K562 (cell line): ENCODE data around the gene TAS2R42.

Experiments used
- EZH2 ChIP-seq: IDR thresholded peaks from 2 replicates; pipeline ENCODE4 v1.6.1; 2012; ENCODE audit warnings: low read depth, mild to moderate bottlenecking, inconsistent platforms, low read length, borderline replicate concordance
- MAFK ChIP-seq: IDR thresholded peaks from 2 replicates; pipeline ENCODE4 v1.6.1; 2011; ENCODE audit warnings: low read length, improper control_type of control experiment
- RAD21 ChIP-seq, 2 experiments: fragments of 250-450 bp in 1 of 2; fragments of 450-650 bp in 1 of 2; sonication (Bioruptor Pico) in 1 of 2; formaldehyde crosslinking in 1 of 2; IDR thresholded peaks in 1 of 2; conservative IDR thresholded peaks in 1 of 2; 2 replicates each; pipeline versions ENCODE4 v1.4.0 to v1.8.0; 2020 to 2022; ENCODE audit warnings: mild to moderate bottlenecking in 2 of 2, moderate library complexity in 1 of 2
- ZNF436 ChIP-seq: fragments of 250-450, 450-650 bp; sonication (Bioruptor Pico); formaldehyde crosslinking; IDR thresholded peaks from 2 replicates; pipeline ENCODE4 v1.7.0; 2020; ENCODE audit warnings: mild to moderate bottlenecking

GRCh38 chr12:11152725-11153124 lies 34.0 kb downstream of the TAS2R42 start:
- no peak for TF ChIP-seq ZNF436
- no peak for TF ChIP-seq RAD21 (CRISPR knock-in tag; conservative IDR thresholded peaks at IDR 0.05 in 1 of 2, IDR thresholded peaks at IDR 0.05 in 1 of 2)
- TF ChIP-seq EZH2, result no peak
- TF ChIP-seq MAFK, result no peak
